Panc1 (cell line): Measurements from ENCODE around the gene UBE2QL1.

Experiments used
- POLR2AphosphoS5 ChIP-seq: IDR thresholded peaks from 2 replicates; pipeline ENCODE4 v1.6.1; 2012; ENCODE audit warnings: mild to moderate bottlenecking, low read depth, low read length, moderate library complexity
- SIN3A ChIP-seq: IDR thresholded peaks from 2 replicates; pipeline ENCODE4 v1.6.1; 2012; ENCODE audit warnings: low read depth, mild to moderate bottlenecking, low read length, moderate library complexity, borderline replicate concordance; ENCODE audit not compliant: insufficient read depth
- TCF7L2 ChIP-seq: IDR thresholded peaks from 2 replicates; pipeline ENCODE4 v1.6.1; 2011; ENCODE audit warnings: mild to moderate bottlenecking, low read depth, low read length, inconsistent platforms
- TF ChIP-seq, protein P1 (sequence below): fragments of 450-650 bp; IDR thresholded peaks from 2 replicates; pipeline ENCODE4 v1.5.1; 2017; ENCODE audit warnings: mild to moderate bottlenecking
- TF ChIP-seq, protein P2 (sequence below), 2 experiments: IDR thresholded peaks; 2 replicates each; pipeline ENCODE4 v1.6.1; 2011 to 2012; ENCODE audit warnings: low read depth in 2 of 2, control low read depth in 1 of 2, low read length in 1 of 2, mild to moderate bottlenecking in 1 of 2, moderate library complexity in 1 of 2; ENCODE audit not compliant: insufficient read depth in 1 of 2

DNA sequence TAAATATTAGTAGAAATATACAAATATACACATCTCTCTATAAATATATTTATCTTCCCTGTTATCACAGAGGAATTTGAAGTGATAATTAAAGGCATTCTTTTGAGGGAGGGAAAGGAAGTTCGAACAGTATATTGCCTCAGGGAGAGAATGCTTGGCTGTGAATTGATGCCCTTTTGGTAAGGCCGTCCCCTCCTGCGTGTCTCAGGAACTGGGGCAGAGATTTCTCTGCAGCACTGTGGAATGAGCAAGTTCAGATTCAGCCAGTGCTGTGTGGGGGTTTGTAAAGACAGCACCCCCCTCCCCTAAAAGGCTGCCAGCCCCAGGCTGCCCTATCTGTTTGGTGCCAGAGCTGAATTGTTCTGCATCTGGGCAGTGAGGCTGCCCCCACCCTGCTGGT is 42.0 kb downstream of the UBE2QL1 start:
- TF ChIP-seq POLR2AphosphoS5: no peak
- TF ChIP-seq, protein P1, sequence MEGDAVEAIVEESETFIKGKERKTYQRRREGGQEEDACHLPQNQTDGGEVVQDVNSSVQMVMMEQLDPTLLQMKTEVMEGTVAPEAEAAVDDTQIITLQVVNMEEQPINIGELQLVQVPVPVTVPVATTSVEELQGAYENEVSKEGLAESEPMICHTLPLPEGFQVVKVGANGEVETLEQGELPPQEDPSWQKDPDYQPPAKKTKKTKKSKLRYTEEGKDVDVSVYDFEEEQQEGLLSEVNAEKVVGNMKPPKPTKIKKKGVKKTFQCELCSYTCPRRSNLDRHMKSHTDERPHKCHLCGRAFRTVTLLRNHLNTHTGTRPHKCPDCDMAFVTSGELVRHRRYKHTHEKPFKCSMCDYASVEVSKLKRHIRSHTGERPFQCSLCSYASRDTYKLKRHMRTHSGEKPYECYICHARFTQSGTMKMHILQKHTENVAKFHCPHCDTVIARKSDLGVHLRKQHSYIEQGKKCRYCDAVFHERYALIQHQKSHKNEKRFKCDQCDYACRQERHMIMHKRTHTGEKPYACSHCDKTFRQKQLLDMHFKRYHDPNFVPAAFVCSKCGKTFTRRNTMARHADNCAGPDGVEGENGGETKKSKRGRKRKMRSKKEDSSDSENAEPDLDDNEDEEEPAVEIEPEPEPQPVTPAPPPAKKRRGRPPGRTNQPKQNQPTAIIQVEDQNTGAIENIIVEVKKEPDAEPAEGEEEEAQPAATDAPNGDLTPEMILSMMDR: no peak
- TF ChIP-seq SIN3A: no peak
- TF ChIP-seq, protein P2, sequence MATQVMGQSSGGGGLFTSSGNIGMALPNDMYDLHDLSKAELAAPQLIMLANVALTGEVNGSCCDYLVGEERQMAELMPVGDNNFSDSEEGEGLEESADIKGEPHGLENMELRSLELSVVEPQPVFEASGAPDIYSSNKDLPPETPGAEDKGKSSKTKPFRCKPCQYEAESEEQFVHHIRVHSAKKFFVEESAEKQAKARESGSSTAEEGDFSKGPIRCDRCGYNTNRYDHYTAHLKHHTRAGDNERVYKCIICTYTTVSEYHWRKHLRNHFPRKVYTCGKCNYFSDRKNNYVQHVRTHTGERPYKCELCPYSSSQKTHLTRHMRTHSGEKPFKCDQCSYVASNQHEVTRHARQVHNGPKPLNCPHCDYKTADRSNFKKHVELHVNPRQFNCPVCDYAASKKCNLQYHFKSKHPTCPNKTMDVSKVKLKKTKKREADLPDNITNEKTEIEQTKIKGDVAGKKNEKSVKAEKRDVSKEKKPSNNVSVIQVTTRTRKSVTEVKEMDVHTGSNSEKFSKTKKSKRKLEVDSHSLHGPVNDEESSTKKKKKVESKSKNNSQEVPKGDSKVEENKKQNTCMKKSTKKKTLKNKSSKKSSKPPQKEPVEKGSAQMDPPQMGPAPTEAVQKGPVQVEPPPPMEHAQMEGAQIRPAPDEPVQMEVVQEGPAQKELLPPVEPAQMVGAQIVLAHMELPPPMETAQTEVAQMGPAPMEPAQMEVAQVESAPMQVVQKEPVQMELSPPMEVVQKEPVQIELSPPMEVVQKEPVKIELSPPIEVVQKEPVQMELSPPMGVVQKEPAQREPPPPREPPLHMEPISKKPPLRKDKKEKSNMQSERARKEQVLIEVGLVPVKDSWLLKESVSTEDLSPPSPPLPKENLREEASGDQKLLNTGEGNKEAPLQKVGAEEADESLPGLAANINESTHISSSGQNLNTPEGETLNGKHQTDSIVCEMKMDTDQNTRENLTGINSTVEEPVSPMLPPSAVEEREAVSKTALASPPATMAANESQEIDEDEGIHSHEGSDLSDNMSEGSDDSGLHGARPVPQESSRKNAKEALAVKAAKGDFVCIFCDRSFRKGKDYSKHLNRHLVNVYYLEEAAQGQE (IDR thresholded peaks at IDR 0.05; ENCODE audit: insufficient read depth in 1 of 2, low read depth in 2 of 2, low read length in 1 of 2): no peak
- TF ChIP-seq TCF7L2: no peak
